DOHH2 (cell line): ENCODE data around the gene CDHR2.

ENCODE experiments used
- CTCF ChIP-seq: fragments of 200-600 bp; sonication (generic); IDR thresholded peaks from one replicate; pipeline ENCODE4 v1.5.1; 2014; ENCODE audit warnings: antibody characterized with exemption, mild to moderate bottlenecking, low read depth, low read length; ENCODE audit not compliant: poor library complexity, severe bottlenecking
- EZH2phosphoT487 ChIP-seq: fragments of 200-600 bp; sonication (generic); IDR thresholded peaks from 2 replicates; pipeline ENCODE4 v1.6.1; 2017; ENCODE audit warnings: borderline replicate concordance, mild to moderate bottlenecking, antibody characterized with exemption, low read length, moderate library complexity, mixed read lengths

DNA sequence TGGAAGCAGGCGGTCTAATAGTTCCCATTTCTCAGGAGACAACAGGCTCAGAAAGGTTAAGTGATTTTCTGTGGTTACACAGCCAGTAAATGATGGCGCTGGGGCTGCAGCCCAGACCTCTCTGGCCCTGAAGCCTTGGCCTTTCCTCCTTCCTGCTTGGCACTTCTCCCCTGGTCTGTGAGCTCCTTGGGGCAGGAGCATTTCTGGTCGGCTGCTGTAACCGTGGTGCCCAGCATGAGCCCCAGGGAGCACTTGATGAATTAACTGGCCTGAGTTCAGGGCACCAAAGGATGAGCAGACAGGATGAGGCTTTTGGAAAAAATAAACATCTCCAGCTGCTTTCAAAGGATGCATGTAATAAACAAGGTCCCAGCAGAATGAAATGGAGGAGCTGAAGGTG, 30.2 kb downstream of the CDHR2 start:
- TF ChIP-seq CTCF: no peak
- TF ChIP-seq EZH2phosphoT487: no peak
